Neural cell (in vitro differentiated cells): ENCODE results near the gene ASXL1. TPM values are rescaled to one million over a fixed set of nuclear protein-coding genes. Genes with fewer than 3 reads are reported as not detected.
"Not testable (repeated sequence)": the region's sequence is repeated elsewhere in the genome, so short reads cannot be mapped to it uniquely, and the experiment has no call there.

Experiments used
- H2AFZ ChIP-seq: fragments of 200-600, 300-800 bp; sonication (generic), shearing (Covaris generic); 2 replicates; pipeline ENCODE4 v1.6.0; 2014; ENCODE audit warnings: low read depth, mild to moderate bottlenecking, antibody characterized with exemption, low read length, moderate library complexity
- H3F3A ChIP-seq: fragments of 200-600 bp; shearing (Covaris generic); 2 replicates; pipeline ENCODE4 v1.6.1; 2016; ENCODE audit warnings: mild to moderate bottlenecking, moderate library complexity, mixed read lengths, antibody characterized with exemption, low read length; ENCODE audit not compliant: insufficient read depth, poor library complexity, severe bottlenecking
- H3K27ac ChIP-seq: fragments of 200-600, 300-800 bp; sonication (generic), shearing (Covaris generic); 2 replicates; pipeline ENCODE4 v1.5.1; 2014; ENCODE audit warnings: mild to moderate bottlenecking, low read length, moderate library complexity
- H3K27me3 ChIP-seq: fragments of 300-800, 200-600 bp; sonication (generic), shearing (Covaris generic); 2 replicates; pipeline ENCODE4 v1.6.0; 2014; ENCODE audit warnings: mild to moderate bottlenecking, low read depth, low read length, moderate library complexity; ENCODE audit not compliant: insufficient read depth
- H3K36me3 ChIP-seq: fragments of 300-800, 200-600 bp; sonication (generic), shearing (Covaris generic); 2 replicates; pipeline ENCODE4 v1.5.1; 2014; ENCODE audit warnings: mild to moderate bottlenecking, antibody characterized with exemption, low read length, moderate library complexity; ENCODE audit not compliant: insufficient read depth
- H3K4me2 ChIP-seq: fragments of 300-800, 200-600 bp; sonication (generic), shearing (Covaris generic); 2 replicates; pipeline ENCODE4 v1.6.0; 2014; ENCODE audit warnings: mild to moderate bottlenecking, low read length
- H3K4me3 ChIP-seq: fragments of 300-800, 200-600 bp; sonication (generic), shearing (Covaris generic); 2 replicates; pipeline ENCODE4 v1.5.1; 2014; ENCODE audit warnings: mild to moderate bottlenecking, low read length, moderate library complexity
- H3K79me2 ChIP-seq: fragments of 200-600 bp; shearing (Covaris generic); replicated peaks from 2 replicates; pipeline ENCODE4 v1.6.0; 2014; ENCODE audit warnings: mild to moderate bottlenecking, low read length, moderate library complexity; ENCODE audit not compliant: insufficient read depth
- H3K9ac ChIP-seq: fragments of 300-800, 200-600 bp; sonication (generic), shearing (Covaris generic); 2 replicates; pipeline ENCODE4 v1.6.1; 2016; ENCODE audit warnings: mild to moderate bottlenecking, low read length, mixed read lengths
- H3K9me2 ChIP-seq: fragments of 200-600 bp; shearing (Covaris generic); 2 replicates; pipeline ENCODE4 v1.6.1; 2016; ENCODE audit warnings: mild to moderate bottlenecking, low read length, mixed read lengths; ENCODE audit not compliant: insufficient read depth
- H3K9me3 ChIP-seq: fragments of 200-600, 300-800 bp; sonication (generic), shearing (Covaris generic); 2 replicates; pipeline ENCODE4 v1.6.1; 2016; ENCODE audit warnings: mild to moderate bottlenecking, mixed run types, low read length, moderate library complexity, mixed read lengths
- H4K20me1 ChIP-seq: fragments of 200-600 bp; shearing (Covaris generic); 2 replicates; pipeline ENCODE4 v1.6.1; 2016; ENCODE audit warnings: mild to moderate bottlenecking, mixed run types; ENCODE audit not compliant: insufficient read depth
- CTCF ChIP-seq: fragments of 450-650 bp; IDR thresholded peaks from 2 replicates; pipeline ENCODE4 v1.5.1; 2014; ENCODE audit warnings: antibody characterized with exemption, mild to moderate bottlenecking, moderate library complexity; ENCODE audit not compliant: poor library complexity, severe bottlenecking
- EP300 ChIP-seq: fragments of 450-650 bp; conservative IDR thresholded peaks from 2 replicates; pipeline ENCODE4 v1.6.1; 2014; ENCODE audit warnings: antibody characterized with exemption, mild to moderate bottlenecking, moderate library complexity; ENCODE audit not compliant: poor library complexity, severe bottlenecking
- EZH2 ChIP-seq: fragments of 200-600, 300-800 bp; shearing (Covaris generic), sonication (generic); IDR thresholded peaks from 2 replicates; pipeline ENCODE4 v1.6.1; 2014; ENCODE audit warnings: antibody characterized with exemption, low read length, borderline replicate concordance, mild to moderate bottlenecking; ENCODE audit not compliant: insufficient read depth, poor library complexity, severe bottlenecking
- MXI1 ChIP-seq: fragments of 450-650 bp; conservative IDR thresholded peaks from 2 replicates; pipeline ENCODE4 v1.6.1; 2014; ENCODE audit warnings: antibody characterized with exemption, mild to moderate bottlenecking; ENCODE audit not compliant: poor library complexity, severe bottlenecking
- POLR2AphosphoS5 ChIP-seq: IDR thresholded peaks from 2 replicates; pipeline ENCODE4 v1.6.1; 2012
- RAD21 ChIP-seq: fragments of 450-650 bp; conservative IDR thresholded peaks from 2 replicates; pipeline ENCODE4 v1.6.1; 2014; ENCODE audit warnings: antibody characterized with exemption, mild to moderate bottlenecking, moderate library complexity
- REST ChIP-seq: IDR thresholded peaks from 2 replicates; pipeline ENCODE4 v1.6.1; 2012; ENCODE audit warnings: borderline replicate concordance
- SMC3 ChIP-seq: fragments of 450-650 bp; conservative IDR thresholded peaks from 2 replicates; pipeline ENCODE4 v1.6.1; 2014; ENCODE audit warnings: antibody characterized with exemption, mild to moderate bottlenecking, moderate library complexity; ENCODE audit not compliant: poor library complexity
- TAF1 ChIP-seq: IDR thresholded peaks from 2 replicates; pipeline ENCODE4 v1.6.1; 2012; ENCODE audit warnings: low read depth
- polyA plus RNA-seq: library from polyadenylated mRNA; depleted of rRNA; stranded (reverse); fragments of >200 nt; gene quantifications from 2 replicates; pipeline ENCODE4 v1.2.3, GENCODE V29; 2014

The ASXL1 gene
- polyA plus RNA-seq, 1 donor from 2014 or later = 45.9 TPM

- Histone ChIP-seq H3K4me3 (no peak overlapping the region), H3K9me2 (no peaks in the 10 kb centered on the region), H3K27me3 (no peaks in the 10 kb centered on the region), H3K9ac (no peak overlapping the region), H3K79me2 (peaks cover 7% of the 10 kb centered on the region), H3K36me3 (no peaks in the 10 kb centered on the region), H3K9me3 (no peaks in the 10 kb centered on the region), H3K4me2 (no peak overlapping the region), H2AFZ (no peak overlapping the region), H3K27ac (no peak overlapping the region), H3F3A (no peaks in the 10 kb centered on the region), H4K20me1 (no peaks in the 10 kb centered on the region)
- TF ChIP-seq TAF1 (no peak), RAD21 (no peak), EZH2 (no peak), REST (no peak), EP300 (no peak)
These were observed 24.2 kb downstream of the ASXL1 start for GRCh38 chr20:32382102-32382950.

GRCh38 chr20:32383441-32383840 is 25.3 kb downstream of the ASXL1 start:
- H3K4me3 ChIP-seq, H3K27me3 ChIP-seq, H3K9ac ChIP-seq, H3K36me3 ChIP-seq, H3K9me2 ChIP-seq, H3F3A ChIP-seq, H3K27ac ChIP-seq, H3K4me2 ChIP-seq, H2AFZ ChIP-seq, H4K20me1 ChIP-seq, H3K9me3 ChIP-seq: not testable (repeated sequence)
- peaks cover 12% of the 10 kb centered on the region for H3K79me2 ChIP-seq

- H3K27ac ChIP-seq = no peak overlapping the region
- H3F3A ChIP-seq = no peaks in the 10 kb centered on the region
- no peaks in the 10 kb centered on the region for H3K36me3 ChIP-seq
- H3K9ac ChIP-seq = no peak overlapping the region
- no peak overlapping the region for H3K4me2 ChIP-seq
- H4K20me1 ChIP-seq = no peaks in the 10 kb centered on the region
- H3K27me3 ChIP-seq = no peaks in the 10 kb centered on the region
- peaks cover 30% of the 10 kb centered on the region for H3K79me2 ChIP-seq
- no peak for TF ChIP-seq REST
- TF ChIP-seq TAF1 = no peak
- no peak for TF ChIP-seq EP300
- TF ChIP-seq SMC3 = no peak
- TF ChIP-seq MXI1 = no peak
- no peak for TF ChIP-seq EZH2
- no peak for TF ChIP-seq CTCF
- no peak for TF ChIP-seq POLR2AphosphoS5
- no peak for TF ChIP-seq RAD21
- no peaks in the 10 kb centered on the region for H3K9me3 ChIP-seq
- no peak overlapping the region for H2AFZ ChIP-seq
- H3K4me3 ChIP-seq = no peak overlapping the region
- no peaks in the 10 kb centered on the region for H3K9me2 ChIP-seq
These were observed 27.4 kb downstream of the ASXL1 start for GRCh38 chr20:32385541-32385940.
